Measurements from ENCODE around the gene GRAMD2A.
"Not testable (repeated sequence)": the region's sequence is repeated elsewhere in the genome, so short reads cannot be mapped to it uniquely, and the experiment has no call there.

GRAMD2A gene

DNA sequence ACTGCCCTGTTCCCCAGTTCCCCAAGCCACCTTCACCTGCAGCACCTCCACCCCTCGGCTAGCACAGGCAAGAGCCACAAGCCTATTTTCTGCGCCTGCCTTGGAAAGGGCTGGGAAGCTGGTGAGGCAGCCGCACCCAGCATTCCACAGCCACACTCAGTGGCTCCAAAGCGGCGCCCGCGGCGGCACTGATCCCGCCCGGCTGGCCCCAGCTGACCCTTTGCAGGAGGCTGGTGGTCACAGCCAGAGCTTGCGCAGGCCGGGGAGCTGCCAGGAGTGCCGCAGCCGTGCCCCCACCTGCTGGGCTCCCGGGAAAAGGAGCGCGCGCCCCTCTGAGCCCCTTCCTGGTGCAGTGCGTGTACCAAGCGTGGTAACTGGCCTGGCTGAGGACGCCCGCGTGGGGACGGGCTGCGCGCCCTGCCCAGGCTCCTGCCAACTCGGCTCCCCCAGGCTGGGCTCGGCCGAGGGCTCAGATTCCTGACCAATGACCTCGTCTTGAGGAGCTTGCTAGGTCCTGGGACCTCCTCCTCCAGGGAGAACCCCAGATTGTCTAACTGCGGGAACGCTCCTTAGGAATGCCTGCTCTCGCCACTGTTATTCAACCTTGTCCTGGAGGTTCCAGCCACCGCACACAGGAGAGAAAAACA is 13.3 kb downstream of the GRAMD2A start:
- DNase-seq (ENCODE audit: low read depth): peak; percentile 41

DNA sequence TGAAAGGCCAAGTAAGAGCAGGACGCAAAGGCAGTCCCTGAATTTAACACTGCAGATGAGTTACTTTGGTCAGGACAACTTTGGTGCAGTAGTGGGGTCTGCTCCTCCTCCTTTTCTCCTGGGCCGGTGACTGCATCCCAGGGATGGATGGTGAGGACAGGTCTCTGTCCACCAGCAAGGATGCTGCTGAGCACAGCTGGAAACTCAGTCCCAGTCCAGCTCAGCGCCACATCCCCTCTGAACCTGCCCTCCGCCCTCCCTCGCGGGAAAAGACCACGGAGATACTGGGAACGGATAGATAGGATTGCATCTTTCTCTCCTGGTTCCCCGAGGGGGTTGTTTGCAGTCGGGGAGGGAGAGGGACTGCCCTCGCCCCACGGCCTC is 13.8 kb downstream of the GRAMD2A start:
- DNase-seq (ENCODE audit: low read depth): no peak

DNA sequence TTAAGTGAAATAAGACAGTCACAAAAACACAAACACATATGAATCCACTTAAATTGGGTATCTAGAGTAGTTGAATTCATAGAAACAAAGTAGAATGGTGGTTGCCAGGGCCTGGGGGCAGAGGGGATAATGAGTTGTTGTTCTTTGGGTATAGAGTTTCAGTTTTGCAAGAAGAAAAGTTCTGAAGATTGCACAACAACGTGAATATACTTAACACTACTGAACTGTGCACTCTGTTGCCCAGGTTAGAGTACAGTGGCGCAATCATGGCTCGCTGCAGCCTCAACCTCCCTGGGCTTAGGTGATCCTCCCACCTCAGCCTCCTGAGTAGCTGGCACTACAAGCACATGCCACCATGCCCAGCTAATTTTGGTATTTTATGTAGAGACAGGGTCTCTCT is 14.9 kb downstream of the GRAMD2A start:
- DNase-seq (ENCODE audit: low read depth): peak; percentile 94

DNA sequence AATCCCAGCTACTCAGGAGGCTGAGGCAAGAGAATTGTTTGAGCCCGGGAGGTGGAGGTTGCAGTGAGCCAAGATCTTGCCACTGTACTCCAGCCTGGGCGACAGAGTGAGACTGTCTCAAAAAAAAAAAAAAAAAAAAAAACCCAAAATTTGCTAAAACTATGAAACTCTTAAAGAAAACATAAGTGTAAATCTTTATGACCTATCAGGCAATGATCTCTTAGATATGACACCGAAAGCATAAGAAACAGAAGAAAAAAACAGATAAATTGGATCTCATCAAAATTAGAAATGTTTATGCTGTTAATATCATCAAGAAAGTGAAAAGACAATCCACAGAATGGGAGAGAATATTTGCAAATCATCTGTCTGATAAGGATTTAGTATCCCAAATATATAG is 15.3 kb downstream of the GRAMD2A start:
- DNase-seq (ENCODE audit: low read depth): no peak

DNA sequence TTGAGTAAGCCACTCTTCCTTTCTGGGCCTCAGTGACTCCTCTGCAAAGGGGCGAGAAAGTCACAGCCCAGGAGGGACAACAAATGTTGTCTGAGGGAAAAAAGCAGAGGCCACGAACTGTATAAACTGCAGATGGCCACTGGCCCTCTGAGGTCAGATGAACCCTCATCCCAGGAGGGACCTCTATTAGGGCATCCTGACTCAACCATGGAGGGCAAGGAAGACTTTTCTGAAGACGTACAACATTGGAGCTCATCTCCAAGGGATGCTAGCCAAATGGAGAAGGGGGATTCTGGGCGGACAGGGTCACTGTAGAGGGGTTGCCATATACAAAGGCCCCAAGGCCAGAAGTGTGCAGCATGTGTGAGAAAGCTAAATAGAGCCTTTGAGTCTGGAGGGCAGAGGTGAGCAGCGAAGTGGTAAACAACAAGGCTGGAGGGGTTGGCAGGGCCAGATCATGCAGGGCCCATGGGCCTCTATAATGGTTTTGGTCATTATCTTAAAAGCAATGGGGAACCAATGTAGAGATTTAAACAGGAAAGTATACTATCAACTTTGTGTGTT is 16.7 kb downstream of the GRAMD2A start:
- no peak for DNase-seq (ENCODE audit: low read depth)

DNA sequence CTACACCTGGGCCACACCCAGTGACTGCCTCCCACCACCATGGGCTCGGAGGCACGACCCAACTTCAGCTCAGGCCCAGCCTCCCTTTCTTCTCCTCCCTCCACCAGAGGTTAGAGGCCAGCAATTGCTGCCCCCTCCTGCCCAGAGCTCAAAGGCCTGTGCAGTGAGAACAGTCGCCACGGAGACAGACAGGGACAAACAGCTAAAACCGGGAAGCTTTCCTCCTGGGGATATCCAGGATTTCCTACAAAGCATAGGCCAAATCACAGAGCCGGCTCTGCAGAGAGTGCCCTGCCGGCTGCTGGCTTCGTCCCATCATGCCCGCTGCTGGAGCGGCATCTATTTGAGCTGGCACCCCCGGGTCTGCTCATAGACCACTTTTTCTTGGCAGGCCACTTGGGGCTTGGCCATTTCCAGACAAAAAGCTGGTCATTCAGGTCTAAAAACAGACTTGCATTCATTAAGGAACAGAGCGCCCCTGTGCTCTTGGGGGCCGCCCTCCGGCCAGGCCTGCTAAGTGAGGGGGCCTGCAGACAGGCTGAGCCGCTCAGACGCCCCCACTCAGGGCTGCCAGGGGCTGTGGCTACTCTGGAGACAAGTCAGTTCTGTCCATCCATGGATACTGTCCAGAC is 17.5 kb downstream of the GRAMD2A start:
- peak; percentile 44 for DNase-seq (ENCODE audit: low read depth)

DNA sequence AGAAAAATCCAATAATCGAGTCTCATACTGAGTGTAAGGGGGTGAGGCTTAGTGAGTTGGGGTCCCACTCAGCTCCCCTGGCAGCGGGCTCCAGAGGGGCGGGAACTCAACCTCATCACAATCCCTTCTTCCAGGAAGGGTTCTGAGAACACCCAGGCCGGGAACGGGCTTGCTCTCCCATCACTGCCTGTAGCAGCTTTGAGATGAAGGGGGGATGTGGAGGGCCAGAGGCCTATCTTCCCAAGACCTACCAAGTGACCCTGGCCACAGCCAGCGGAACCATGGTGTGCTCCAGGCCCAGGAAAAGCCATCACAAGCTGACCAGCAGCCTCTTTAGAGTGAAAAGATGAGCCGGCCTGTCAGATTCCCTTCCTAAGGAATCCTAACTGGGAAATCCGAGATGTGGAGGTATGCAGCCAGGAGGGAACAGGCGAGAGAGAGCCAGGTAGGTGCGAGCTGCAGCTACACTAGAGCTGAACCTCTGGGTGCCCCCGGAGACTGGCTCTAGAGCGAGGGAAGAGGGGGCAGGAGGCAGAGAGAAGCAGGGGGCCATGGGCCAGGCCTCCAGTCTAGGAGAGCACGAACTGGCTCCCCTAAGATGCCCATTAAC is 18.5 kb downstream of the GRAMD2A start:
- no peak for DNase-seq (ENCODE audit: low read depth)

DNA sequence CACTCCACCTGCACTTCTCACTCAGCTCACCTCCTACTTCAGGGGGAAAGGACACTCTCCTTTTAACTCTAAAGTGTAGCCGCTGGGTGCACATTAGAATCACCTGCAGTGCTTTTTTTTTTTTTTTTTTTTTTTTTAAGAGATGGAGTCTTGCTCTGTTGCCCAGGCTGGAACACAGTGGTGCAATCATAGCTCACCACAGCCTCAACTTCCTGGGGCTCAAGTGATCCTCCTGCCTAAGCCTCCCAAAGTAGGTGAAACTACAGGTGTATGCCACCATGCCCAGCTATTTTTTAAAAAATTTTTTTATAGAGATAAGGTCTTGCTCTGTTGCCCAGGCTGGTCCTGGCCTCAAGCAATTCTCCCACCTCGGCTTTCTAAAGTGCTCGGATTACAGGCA is 20.8 kb downstream of the GRAMD2A start:
- DNase-seq (ENCODE audit: low read depth): no peak

DNA sequence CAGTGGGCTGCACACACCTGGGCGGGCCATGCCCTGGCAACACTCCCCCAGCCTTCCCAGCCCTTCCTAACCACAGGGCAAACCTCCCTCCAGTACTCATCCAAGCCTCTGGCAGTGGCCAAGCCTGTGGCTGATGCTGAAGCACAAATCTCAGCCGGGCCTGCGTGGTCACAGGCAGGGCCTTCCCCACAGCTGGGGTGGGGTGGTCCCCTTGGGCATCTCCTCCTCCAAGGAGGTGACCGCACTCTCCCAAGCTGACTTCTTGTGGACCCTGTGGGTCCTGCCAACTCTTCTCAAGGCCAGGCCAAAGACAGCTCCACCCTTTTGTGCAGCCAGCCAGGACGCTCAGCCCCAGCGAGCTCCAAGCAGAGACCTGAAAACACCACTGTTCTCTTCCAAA is 21.4 kb downstream of the GRAMD2A start:
- DNase-seq (ENCODE audit: low read depth): peak; percentile 26

DNA sequence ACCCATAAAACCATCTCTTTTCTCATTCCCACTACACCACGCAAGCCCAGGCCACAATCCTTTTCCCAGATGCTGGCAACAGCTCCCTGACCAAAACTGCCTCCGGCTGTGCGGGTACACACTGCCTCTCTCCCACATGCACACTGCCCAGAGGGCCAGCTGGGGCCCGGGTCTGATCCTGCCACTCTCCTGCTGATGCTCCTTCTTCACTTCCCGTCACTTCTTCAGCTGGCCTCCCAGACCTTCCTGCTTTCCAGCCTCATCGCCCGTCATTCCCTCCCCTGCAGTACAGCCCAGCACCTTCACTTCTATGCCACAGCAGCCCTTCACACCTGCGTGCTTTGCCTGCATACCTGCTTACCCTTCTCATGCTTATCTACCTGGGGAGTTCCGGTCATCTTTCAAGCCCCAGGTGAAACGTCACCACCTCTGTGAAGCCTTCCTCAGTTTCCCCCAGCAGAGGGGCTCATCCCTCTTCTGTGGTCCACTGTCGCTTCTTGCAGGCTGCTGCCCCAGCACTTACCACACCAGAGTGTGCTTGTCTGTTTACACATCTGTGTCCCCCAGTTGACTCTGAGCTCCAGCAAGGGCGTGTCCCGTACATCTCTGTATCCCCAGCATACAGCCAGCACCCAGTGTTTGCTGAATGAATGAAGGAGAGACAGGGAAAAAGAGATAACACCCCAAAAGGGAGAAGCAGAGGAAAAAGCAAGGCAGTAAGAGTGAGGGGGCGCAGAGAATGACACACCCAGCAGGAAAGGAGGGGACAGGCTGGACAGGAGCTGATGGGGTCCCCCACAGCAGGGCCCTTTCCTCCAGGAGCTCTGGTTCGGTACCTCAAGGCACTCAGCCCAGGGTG is 22.2 kb downstream of the GRAMD2A start:
- no peak for DNase-seq (ENCODE audit: low read depth)

DNA sequence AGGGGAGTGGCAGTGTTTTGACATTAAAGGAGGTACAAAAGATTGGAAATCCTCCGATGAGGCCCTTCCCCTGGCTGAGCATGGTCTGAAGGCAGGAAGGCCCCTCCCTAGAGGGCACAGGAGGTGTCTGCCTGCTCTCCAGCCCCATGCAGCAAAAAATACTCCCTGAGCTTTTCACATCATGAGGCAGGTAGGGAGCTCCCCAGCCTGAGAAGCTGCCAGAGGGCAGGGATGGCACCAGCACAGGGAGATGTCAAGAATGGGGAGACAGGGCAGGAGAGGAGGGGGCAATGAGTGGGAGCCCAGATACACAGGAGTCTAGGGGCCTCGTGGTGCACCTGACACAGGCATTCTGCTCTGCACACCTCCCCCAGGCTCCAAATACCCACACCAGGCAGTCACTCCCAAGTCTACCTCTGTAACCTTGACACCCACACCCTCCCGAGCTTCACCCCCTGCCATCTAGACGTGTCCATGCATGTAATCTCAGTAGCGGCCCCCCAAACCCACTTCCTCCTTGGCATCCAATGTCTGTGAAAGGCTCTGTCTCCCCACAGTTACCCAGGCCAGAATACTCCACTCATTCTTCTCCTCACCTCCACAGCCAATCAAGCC is 22.9 kb downstream of the GRAMD2A start:
- DNase-seq (ENCODE audit: low read depth): no peak

DNA sequence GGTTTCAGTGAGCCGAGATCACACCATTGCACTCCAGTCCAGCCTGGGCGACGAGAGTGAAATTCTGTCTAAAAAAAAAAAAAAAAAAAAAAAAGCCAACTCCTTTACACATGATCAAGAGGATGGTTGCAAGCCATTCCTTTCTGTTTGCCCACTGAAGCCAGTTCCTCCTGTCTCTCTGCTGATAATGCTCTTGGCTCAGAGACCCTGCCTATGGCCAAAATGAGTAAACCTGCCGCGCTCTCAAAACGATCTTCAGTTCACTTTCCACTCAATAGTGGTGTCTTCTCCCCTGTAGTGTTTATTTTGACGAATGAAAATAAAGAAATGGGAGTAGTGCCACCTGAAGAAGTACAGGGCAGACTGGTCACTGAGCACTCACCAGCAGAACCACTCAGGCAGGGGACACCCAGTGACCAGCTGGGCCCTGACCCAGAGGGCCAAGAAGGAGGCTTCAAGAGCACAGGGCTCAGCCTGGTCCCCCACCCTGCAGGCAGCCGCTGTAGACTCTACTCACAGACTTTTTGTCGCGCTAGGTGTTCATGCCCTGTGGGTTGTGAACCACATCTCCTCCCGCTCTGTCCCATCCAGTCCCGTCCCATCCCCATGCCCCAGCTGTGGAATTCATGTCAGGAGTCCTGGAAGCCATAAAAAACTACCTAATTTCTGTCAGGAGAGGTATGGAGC is 23.6 kb downstream of the GRAMD2A start:
- DNase-seq (ENCODE audit: low read depth): no peak

DNA sequence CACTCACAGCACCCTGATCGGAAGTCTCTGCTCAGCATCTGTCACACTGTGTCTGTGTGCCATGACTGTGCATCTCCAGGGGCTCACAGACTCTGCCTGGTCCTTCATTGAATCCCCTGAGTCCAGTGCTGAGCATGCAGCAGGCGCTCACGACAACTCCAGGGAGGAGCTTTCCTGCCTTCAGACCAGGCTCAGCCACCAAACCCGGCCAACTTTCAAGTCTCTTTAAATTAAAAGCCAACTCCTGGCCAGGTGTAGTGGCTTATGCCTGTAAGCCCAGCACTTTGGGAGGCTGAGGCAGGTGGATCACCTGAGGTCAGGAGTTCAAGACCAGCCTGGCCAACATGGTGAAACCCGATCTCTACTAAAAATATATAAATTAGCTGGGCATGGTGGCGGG is 24.2 kb downstream of the GRAMD2A start:
- no peak for DNase-seq (ENCODE audit: low read depth)

DNA sequence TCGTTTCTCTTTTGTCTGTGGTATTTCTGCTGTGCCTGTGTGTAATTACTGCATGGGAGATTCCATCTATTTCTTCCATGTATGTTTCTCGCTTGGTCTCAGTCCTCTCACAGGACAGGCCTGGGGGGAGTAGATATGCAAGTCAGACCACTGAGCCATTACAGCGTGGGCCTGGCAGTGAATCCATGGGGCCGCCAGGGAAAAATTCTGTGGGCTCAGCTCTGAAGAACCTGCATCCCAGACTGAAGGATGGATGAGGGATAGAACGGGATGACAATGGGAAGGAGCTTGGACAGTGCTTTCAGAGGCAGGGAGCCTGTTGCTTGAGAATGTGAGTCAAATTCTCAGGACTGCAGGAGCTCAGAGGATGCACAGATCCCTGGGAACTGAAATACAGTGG is 24.8 kb downstream of the GRAMD2A start:
- no peak for DNase-seq (ENCODE audit: low read depth)

DNA sequence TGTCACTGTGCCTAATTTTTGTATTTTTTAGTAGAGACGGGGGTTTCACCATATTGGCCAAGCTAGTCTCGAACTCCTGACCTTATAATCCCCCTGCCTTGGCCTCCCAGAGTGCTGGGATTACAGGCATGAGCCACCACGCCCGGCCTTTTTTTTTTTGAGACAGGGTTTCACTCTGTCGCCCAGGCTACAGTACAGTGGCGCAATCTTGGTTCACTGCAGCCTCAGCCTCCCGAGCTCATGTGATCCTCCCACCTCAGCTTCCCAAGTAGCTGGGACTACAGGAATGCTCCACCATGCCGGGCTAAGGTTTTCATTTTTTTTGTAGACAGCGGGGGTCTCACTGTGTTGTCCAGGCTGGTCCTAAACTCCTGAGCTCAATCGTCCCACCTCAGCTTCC is 25.6 kb downstream of the GRAMD2A start:
- DNase-seq (ENCODE audit: low read depth): not testable (repeated sequence)

DNA sequence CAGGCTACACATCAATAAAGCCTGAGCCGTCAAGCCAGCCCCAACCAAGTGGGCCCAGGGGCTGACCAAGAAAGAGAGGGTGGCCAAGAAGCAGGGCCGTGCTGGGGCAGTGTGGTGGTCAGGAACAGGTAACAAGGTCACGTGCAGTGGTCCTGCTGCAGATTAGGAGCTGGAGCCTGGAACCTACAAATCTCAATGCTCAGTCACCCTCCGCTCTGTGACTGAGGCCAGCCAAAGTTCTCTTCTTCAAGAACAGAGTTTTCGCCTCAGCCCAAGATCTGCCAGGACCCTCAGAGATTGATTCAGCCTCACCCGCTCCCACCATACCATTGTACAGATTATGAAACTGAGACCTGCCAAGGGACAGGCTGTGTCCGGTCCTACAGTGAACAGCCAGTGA is 26.9 kb downstream of the GRAMD2A start:
- no peak for DNase-seq (ENCODE audit: low read depth)

DNA sequence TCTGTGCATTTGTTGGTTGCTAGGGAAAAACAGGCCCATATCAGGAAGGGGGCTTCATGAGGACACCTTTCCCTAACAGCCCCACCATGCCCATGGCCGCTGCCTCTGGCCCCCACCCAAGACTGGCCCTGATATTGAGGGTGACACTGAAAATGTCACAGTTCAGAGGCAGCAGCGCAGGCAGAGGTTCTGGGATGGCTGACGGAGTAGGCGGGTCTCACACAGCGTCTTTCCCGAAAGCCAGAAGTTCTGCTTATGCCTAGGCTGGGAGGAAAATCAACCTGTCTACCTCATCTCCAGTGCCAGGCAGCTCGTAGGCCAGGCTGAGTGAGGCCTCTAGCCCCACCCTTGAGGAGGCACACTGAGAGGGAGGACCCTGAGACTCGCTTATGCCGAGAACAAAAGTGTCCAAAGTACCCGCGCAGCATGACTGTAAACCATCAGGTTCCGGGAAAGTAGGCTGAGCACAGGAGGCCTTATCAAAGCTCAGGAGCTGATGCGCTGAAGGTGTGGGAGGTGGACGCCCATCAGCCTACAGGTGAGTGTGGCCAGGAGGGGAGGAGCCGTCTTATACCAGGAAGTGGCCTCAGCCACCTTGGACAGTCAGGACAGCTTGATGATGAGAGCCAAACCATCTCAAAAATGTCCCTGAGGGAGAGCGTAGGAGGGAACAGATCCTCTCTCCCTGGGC is 27.5 kb downstream of the GRAMD2A start:
- DNase-seq (ENCODE audit: low read depth): no peak

DNA sequence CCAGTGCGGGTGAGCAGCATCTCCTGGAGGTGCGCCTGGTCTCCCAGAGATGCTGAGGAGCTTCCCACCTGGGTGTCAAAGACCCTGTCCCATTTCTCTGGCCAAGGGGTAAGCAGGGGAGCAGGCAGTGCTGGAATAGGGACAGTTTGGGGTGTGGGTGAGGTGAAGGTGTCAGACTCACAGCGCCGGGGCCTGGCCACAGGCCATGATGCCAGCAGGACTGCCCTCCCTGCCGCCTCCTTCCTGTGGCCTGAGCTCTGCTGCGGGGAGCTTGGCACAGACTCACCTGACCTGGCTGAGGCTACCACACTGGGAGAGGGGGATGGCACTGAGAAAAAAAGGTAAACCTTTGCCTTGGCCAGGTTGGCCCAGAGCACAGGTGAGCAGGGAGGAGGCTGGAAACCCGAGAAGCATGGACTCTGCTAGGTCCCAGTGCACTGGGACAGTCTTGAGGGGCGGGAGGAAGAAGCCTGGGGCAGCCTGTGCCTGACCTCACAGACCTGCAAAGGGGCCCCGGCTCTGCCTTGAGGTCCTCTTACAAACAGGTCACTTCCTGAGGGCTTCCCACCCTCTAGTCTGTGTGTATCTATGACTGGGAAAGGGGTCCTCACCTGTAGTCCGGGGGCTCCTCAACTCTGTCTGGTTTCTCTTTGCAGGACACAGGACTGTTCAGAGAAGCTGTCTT is 28.2 kb downstream of the GRAMD2A start:
- no peak for DNase-seq (ENCODE audit: low read depth)

DNA sequence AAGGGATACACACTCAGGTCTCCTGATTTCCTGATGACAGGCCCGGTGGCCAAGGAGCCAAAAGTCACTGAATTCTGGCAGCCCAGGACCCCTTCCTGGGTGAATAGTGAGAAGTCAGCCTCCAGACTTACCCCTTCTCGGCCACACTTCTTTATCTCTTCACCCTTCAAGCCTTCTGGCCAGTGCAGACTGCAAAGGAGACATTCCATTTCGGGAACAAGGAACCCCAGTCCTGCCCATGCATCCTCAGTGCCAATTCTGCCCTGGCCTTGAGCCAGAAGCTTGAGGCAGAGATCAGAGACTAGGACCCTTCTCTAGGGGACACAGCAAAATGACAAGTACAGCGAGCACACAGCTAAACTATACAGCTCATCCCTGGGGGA is 28.8 kb downstream of the GRAMD2A start:
- DNase-seq (ENCODE audit: low read depth): no peak

DNA sequence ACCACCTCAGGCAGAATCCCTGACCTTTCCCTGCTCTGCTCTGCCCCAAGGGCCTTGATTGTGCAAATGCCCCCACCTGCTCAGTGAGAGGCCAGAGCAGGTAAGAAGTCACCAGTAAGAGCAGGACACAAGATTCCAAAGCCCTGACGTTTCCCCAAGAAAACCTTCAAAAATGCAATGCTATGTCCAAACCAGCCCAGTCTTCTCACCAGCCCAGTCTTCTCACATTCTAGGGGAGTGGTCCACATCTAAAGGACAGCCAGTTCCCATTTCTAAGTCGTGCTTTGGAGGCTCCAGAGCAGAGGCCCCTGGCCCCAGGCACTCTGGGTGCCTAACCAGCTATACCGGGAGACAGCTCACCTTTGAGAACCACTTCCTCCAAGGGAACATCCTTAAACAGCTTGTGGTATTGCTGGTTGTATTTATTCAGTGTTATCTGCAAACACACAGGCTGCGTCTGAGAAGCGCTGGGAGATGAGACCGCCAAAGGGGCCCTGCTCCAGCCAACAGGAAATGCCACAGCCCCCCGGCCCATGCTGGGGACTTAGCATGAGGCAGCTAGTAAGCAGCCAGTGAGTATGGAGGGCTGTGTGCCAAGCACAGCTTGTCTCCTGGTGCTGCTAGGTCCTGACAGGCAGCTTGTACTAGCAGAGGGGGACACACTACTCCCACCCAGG is 29.3 kb downstream of the GRAMD2A start:
- no peak for DNase-seq (ENCODE audit: low read depth)
